GM04504 (cell line): Measurements from ENCODE around the gene GALNS.

ENCODE experiments used
- DNase-seq: peaks from one replicate; pipeline ENCODE4 v3.0.0-alpha.2; 2012; ENCODE audit warnings: low read depth

Gene GALNS

DNA sequence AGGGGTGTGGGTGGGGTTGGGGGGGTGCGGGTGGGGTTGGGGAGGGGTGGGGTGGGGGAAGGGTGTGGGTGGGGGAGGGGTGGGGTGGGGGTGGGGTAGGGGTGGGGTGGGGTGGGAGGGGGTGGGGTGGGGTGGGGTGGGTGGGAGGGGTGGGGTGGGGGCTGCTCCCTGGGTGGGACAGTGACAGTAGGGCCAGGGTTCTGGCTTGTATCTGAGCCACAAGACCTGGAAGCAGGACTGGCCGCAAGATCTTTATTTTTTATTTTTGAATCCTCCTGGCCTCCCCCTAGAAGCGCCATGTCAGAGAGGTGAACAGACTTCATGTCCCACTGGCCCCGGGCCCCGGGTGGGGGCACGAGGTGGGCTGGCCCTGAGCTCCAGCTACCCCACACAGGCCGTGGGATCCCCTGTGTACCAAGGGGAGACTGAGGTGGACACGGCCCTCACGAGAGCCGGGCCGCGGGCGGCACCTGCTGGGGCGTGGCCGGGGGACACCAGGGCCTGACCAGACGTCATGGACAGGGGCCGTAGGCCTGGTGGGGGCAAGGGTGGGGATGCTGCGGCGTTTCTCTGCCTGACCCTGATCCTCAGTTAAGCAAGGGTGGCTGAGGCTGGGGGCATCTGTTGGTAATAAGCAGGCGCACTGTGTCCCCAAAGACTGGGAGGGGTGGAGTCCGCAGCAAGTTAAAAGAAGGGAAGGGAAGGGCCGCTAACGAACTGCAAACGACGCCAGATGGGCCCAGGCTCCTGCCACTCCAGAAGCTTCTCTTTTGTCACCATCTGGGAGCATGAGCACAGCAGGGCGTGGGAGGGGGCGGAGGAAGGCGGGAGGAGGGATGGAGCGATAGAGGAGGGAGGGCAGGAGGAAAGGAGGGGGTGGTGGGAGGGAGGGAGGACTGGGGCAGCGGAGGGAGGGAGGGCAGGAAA lies 32.0 kb upstream of the GALNS start:
- no peak for DNase-seq

DNA sequence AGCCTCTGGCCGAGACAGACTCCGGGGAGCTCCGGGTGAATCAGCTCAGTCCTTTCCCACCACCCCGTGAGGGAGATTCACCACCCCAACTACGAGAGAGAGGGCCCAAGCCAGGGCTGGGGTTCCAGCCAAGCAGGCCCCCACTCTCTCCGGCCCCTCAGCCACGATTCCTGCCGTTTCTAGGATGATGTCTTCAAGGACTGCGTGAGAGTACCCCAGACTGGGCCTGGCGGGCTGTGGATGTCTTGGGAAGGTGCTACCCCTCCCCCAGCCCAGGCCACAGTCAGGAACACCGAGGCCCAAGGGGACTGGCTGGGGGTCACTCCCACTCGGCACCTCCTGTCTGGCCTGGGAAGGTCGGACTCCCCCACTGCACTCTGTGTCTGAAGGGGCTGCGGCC lies 31.3 kb upstream of the GALNS start:
- no peak for DNase-seq

DNA sequence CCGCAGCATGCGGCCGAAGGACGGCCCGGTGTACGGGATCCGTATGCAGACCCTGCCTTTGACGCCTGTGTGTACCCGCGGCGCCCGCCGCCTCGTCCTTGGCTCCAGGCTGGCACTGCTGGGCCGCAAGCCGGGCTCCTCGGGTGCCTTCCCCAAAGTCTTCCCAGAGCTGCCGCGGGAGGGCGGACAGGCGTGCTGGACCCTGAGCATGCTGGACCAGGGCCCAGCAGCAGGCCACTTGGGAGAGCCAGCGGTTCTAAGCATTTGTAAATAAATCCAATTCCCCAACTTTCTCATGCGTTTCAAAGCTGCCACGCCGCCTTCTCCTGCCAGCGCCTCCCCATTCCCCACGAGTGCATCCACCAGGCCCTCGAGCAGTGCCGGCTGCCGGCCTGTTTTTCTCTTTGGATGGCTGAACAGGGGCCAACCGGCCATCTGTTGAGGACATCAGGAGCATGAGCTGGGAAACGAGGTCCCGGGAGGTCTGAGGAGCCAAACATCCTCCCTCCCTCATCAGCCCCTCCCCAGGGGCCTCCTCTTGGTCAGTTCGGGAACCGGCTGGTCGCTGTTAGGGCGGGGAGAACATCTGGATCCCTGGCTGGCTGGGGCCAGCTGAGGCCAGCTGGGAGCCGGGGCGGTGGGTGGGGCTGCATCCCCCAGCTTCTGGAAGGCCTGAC lies 30.2 kb upstream of the GALNS start:
- DNase-seq = peak; percentile 31

DNA sequence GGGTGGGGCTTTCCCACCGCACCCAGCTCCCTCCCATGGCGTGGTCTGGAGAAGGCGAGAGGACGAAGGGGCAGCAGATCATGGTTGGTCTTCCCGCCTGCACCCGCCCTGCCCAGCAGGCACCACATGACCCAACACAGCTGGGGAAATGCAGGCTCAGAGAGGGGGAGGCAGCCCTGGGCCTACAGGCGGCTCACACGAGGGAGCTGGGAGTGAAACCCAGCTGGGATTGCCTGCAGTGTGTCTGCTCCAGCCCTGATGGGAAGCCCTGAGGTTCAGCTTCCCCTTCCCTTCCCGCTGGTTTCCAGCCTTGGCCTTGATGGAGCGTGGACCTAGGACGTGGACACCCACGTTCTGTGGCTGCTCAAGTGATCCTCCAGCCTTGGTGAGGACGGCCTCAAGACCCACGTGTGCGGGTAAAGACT lies 29.7 kb upstream of the GALNS start:
- no peak for DNase-seq

DNA sequence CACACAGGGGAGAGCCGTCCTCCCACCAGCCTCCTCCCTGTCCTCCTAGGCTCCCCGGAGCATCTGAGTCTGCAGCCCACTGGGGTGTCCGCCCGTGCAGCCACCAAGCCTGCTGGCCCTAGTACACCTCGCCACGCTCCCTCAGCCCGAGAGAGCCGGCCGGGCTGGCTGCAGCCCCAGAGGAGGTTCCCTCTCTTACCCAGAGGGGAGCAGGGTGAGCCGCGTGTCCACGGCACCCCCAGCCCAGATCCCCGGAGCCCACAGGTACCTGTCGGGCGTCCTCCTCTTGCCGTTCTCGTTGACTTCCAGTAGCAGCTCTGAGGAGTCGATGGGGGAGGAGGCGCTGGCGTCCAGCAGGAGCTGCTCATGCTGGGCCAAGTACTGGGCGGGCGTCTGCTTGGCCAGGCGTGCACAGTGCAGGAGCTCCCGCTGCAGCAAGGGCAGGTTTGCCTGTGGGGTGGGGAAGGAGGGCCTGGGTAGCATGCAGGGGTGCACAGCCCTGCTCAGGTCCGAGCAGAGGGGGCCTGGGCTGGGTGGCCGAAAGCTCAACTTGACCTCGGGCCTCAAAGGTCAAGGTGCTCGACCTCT lies 29.0 kb upstream of the GALNS start:
- DNase-seq = no peak

DNA sequence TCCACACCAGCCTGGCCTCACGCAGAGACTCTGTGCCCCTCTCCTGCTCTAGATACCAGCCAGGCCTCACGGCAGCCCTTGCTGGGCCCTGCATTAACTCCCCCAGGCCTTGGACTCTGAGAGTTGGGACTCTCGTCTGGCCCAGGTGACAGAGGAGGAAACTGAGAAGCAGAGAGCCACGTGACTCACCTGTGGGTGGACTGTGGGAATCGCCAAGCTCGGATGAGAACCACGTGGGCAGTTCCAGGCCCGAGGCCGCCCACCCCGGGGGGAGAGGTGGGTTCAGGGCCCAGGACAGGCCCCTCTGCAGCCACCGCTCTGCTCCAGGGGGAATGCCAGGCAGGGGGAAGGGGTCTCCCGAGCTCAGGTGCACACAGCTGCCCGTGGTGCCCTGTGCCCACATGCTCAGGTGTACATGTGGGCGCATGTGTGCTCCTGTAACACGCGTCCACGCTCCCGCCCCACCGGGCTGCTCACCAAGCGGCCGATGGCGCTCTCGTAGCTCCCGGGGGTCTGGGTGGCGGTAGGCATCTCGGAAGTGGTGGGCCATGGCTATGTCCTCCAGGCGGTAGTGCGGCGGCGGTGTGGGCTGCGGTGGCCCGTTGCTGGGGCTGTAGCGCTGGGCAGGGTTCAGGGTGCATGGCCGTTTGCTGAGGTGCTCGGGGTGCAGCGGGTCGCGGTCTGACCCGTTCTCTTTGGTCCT lies 28.0 kb upstream of the GALNS start:
- no peak for DNase-seq

DNA sequence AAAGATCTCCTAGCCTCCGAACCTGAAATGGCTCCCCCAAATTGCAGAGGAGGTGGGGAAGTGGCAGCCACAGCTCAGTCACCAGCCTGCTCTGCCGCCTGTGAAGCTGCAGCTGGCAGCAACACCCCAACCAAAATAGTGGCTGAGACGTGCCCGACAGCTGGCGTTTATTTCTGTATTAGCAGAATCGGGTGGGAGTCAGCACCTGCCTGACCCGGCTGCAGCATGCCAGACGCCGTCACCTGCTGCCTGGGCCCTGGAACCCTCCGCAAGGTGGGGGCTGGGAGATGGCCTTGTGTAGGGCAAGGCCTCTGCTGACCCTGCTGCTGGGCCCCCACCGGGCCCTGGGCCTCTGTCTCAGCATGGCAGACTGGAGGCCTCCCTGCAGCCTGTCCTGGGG lies 27.2 kb upstream of the GALNS start:
- no peak for DNase-seq

- DNase-seq = no peak
These were observed 26.6 kb upstream of the GALNS start for GRCh38 chr16:88883117-88883895.

- DNase-seq = no peak
These were observed 25.7 kb upstream of the GALNS start for GRCh38 chr16:88882358-88883030.

DNA sequence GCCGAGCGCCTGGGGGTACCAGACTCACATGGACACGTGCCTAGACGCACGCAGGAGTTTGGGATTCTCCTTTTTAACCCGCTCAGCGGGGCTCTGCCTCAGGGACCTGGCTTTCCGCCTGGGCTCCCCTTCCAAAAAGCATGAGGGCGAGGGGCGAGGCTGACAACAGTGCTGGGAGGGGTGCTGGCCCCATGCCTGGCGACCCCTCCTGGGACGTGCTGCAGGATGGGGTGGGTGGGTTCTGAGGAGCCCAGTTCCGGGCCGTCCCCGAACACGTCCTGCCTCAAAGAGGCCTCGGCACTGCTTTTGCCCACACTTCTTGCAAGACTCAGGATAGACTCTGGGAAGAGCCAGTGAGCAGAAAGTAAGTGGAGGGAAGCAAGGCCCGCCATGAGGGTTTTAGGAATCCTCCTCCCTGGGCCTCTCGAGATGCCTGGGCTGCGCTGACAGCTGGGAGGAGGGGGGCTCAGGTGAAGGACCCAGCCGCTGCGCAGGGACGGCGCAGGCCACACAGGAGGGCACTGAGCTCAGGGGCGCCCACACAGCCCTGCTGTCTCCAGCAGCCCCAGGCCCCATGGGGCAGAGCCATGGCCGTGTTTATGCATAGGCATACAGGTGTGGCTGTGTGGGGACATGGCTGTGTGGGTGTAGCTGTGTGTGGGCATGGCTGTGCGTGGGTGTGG lies 25.1 kb upstream of the GALNS start:
- DNase-seq = no peak

DNA sequence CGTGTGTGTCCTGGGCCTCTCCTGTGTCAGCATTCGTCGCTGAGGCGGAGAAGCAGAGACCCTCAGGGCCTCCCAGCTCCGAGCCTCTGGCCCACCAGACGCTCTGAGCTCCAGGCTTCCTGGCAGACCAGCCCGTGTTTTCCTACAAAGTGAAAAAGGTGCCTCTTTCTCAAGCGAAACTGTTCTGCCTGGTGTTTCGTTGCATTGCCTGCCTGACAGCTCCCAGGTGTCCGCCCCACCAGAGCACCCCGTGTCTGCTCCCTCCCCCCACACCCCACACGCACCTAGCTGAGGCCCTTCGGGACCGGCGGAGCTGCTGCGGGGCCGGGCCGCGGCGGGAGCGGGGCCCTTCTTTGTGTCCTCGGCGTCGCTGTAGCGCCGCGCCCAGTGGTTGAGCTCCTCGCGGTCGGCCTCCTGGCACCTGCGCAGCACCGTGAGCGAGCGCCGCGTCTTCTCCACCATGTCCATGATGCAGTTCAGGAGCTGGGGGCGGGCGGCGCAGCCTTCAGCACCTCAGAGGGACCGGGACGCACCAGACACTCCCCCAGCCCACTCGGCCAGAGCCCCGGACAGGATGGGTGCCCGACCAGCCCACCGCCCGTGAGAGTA lies 24.4 kb upstream of the GALNS start:
- DNase-seq = no peak

DNA sequence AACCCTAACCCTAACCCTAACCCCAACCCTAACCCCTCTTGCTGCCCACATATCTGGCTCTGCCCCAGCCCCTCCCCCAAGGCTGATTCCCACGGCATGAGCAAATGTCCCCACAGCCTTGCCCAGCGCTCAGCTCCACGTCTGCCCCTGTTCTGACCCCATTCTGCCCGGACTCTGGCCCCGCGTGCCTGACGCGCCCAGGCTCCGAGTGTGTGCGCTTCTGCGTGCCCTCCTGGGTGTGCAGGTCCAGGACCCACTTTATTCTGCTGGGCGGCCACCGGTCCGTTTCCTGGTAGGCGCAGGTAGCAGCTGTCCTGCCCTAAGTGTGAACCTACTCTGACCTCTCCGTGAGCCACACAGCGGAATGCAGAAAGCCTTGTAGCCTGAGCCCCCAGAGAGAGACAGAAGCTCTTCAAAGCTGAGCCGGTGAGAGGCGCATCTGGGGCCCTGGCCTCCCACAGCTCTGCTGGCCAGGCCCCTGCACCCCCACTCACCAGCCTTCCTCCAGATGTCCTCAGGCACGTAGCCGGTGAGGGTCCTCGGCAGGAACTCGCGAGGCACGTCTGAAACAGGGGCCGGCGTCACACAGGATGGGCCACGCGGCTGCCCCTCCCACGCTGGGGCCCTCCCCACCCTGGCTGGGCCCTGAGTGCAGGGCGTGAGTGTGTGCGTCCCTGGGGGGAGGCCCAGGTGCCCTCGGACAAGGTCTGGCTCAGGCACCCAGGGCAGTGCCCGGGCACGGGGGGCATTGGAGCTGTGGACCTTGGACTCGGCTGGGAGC lies 23.7 kb upstream of the GALNS start:
- no peak for DNase-seq

- DNase-seq = no peak
These were observed 23.0 kb upstream of the GALNS start for GRCh38 chr16:88879788-88880055.

DNA sequence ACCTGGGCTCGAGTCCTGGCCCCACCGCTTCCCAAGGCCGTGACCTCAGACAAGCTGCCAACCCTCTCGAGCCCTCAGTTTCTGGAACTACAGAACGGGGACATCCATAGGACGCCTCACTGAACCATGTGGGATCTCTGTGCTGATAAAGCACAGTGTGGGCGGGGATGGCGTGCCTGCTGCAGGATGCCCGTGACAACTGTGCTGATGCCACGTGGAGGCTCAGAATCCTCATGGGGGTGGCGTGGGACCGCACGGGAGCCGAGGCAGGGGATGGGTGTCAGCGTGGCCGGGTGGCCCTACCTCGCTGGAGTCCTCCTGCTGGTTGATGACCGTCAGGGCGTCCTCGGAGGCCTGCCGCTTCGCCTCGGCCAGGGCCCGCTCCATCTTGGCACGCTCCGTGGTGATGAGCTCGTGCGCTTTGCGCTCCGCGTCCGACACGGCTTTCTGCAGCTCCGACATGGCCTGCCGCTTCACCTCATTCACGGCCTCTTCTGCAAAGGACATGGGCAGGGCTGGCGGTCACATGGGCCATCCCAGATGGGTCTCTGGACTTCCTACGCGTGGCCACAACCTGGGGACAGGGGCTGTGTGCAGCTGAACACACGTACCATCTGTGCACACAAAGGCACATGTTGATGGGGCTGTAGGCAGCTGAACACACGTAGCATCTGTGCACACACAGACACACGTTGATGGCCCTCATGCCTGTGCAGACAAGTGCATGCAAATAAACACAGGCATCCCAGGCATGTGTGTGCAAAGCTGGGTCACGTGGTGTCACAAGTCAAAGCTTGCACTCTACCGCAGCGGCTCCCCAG lies 22.4 kb upstream of the GALNS start:
- no peak for DNase-seq

DNA sequence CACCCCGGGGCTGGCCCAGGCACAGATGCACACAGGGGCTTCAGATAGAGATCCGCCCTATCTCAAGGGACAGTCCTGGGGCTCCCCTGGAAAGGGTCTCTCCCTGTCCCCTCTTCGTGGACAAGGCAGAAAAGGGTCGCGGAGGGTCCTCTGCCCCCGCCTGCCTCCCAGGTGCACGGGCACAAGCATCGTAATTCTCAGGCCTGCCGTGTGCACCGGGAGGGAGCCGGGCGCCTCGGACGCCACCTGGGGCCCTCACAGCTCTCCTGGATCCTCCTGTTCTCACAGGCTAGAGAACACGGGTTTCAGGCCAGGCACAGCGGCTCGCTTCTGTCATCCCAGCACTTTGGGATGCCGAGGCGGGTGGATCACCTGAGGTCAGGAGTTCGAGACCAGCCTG lies 21.6 kb upstream of the GALNS start:
- no peak for DNase-seq

DNA sequence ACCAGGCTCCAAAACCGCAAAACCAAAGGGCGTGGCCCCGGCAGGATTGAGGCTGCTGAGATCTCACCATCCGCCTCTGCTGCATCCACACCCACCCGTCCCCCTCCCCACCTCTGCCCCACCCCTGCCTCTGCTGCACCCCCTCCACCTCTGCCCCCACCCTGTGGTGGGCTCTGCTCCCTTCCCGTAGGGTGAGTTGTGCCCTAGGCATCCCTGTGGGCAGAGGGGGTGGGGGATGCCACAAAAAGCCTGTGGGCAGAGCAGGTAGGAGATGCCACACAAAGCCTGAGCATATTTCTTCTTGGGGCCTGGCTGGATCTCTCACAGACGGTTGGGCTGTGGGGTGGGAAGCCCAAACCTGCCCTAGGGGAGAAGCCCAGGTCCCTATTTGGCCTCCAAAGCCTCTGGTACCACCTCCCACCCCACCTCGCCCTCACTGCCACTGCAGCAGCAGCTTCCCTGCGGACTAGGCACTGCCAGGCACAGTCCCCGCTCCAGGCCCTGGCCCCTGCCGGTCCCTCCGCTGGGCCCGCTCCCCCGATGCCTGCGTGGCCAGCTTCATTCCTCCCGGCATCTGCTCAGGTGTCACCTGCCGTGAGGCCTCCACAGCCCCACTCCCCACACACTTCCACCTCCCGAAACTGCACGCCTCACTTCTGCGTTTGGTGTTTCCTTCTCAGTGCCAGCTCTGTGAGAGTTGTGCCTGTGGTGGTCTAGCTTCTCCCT lies 21.0 kb upstream of the GALNS start:
- DNase-seq = no peak

DNA sequence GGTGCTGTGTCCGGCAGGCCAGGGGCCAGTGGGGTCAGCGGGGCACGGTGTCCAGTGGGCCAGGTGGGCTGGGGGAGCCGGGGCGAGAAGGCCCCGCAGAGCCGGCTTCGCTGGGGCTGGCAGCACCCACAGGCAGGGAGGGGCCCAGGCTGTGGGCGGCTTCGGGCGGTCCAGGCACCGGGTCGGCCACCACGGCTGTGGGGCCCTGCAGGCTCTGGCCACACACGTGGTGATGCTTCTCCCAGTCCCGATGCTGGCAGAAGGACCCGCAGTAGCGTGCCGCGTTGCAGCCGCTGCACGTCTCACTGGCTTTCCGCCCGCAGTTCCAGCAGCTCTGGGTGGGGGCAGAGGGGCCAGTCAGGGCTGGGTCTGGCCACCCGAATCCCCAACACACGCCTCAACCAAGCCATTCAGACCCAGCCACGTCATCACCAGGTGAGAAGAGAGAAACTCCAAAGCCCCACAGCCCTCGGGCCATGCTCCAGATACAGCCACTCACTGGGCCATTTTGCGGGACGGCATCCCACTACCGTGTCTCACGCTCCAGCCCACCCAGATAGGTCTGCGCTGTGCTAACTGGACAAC lies 20.3 kb upstream of the GALNS start:
- DNase-seq = no peak
